ENCODE results near the gene FAM193A.
A peak's percentile ranks its signal among the peaks of the same experiment; 100 is the strongest.

FAM193A gene

GRCh38 chr4:2536193-2537010 is at the start of gene FAM193A:
FAM193A (plus strand) TSS chr4:2536647; CDS start chr4:2536916, 269 bp downstream.
- Histone ChIP-seq H3K36me3 (ENCODE audit: control insufficient read depth in 2 of 2, insufficient read depth in 2 of 2, low read length in 2 of 2) (no peaks in the 10 kb centered on the region), H3K4me3 (ENCODE audit: low read length in 2 of 2) (peak within 1 kb of the TSS; percentile 79 to 85), H3K9ac (ENCODE audit: low read length in 2 of 2) (peak within 1 kb of the TSS; percentile 90 to 93), H3K9me3 (ENCODE audit: control insufficient read depth in 2 of 2, low read length in 2 of 2) (no peaks in the 10 kb centered on the region), H3K27ac (ENCODE audit: low read length) (peak within 1 kb of the TSS; percentile 89), H3K4me1 (ENCODE audit: control insufficient read depth, insufficient read depth, low read length) (peaks cover 23% of the 10 kb centered on the region), H3K27me3 (ENCODE audit: control insufficient read depth in 1 of 2, insufficient read depth in 2 of 2, low read length in 2 of 2) (no peaks in the 10 kb centered on the region)

- peaks cover 8 to 11% of the 10 kb centered on the region in 2 donors for H3K36me3 ChIP-seq (ENCODE audit: control insufficient read depth in 2 of 2, insufficient read depth in 2 of 2, low read length in 2 of 2)
- no peaks in the 10 kb centered on the region for H3K9me3 ChIP-seq (ENCODE audit: control insufficient read depth in 2 of 2, low read length in 2 of 2)
- no peak overlapping the region for H3K27ac ChIP-seq (ENCODE audit: low read length)
- no peak overlapping the region for H3K4me3 ChIP-seq (ENCODE audit: low read length in 2 of 2)
- no peaks in the 10 kb centered on the region for H3K27me3 ChIP-seq (ENCODE audit: control insufficient read depth in 1 of 2, insufficient read depth in 2 of 2, low read length in 2 of 2)
- H3K4me1 ChIP-seq (ENCODE audit: control insufficient read depth, insufficient read depth, low read length) = peaks cover 41% of the 10 kb centered on the region
- no peak overlapping the region for H3K9ac ChIP-seq (ENCODE audit: low read length in 2 of 2)
These were observed 49.5 kb upstream of the FAM193A start for GRCh38 chr4:2486981-2487380.

GRCh38 chr4:2487632-2488031 is 48.8 kb upstream of the FAM193A start:
- no peak overlapping the region for H3K27ac ChIP-seq (ENCODE audit: low read length)
- no peaks in the 10 kb centered on the region for H3K27me3 ChIP-seq (ENCODE audit: control insufficient read depth in 1 of 2, insufficient read depth in 2 of 2, low read length in 2 of 2)
- H3K4me3 ChIP-seq (ENCODE audit: low read length in 2 of 2) = no peak overlapping the region
- H3K36me3 ChIP-seq (ENCODE audit: control insufficient read depth in 2 of 2, insufficient read depth in 2 of 2, low read length in 2 of 2) = peaks cover 14 to 17% of the 10 kb centered on the region in 2 donors
- no peaks in the 10 kb centered on the region for H3K9me3 ChIP-seq (ENCODE audit: control insufficient read depth in 2 of 2, low read length in 2 of 2)
- peaks cover 36% of the 10 kb centered on the region for H3K4me1 ChIP-seq (ENCODE audit: control insufficient read depth, insufficient read depth, low read length)
- H3K9ac ChIP-seq (ENCODE audit: low read length in 2 of 2) = no peak overlapping the region

GRCh38 chr4:2489081-2489805 is 47.2 kb upstream of the FAM193A start:
- H3K9me3 ChIP-seq (ENCODE audit: control insufficient read depth in 2 of 2, low read length in 2 of 2) = no peaks in the 10 kb centered on the region
- peaks cover 19 to 24% of the 10 kb centered on the region in 2 donors for H3K36me3 ChIP-seq (ENCODE audit: control insufficient read depth in 2 of 2, insufficient read depth in 2 of 2, low read length in 2 of 2)
- peaks cover 29% of the 10 kb centered on the region for H3K4me1 ChIP-seq (ENCODE audit: control insufficient read depth, insufficient read depth, low read length)
- H3K9ac ChIP-seq (ENCODE audit: low read length in 2 of 2) = no peak overlapping the region
- no peak overlapping the region for H3K4me3 ChIP-seq (ENCODE audit: low read length in 2 of 2)
- H3K27ac ChIP-seq (ENCODE audit: low read length) = no peak overlapping the region
- H3K27me3 ChIP-seq (ENCODE audit: control insufficient read depth in 1 of 2, insufficient read depth in 2 of 2, low read length in 2 of 2) = no peaks in the 10 kb centered on the region

GRCh38 chr4:2489841-2490552 is 46.5 kb upstream of the FAM193A start:
- H3K27me3 ChIP-seq (ENCODE audit: control insufficient read depth in 1 of 2, insufficient read depth in 2 of 2, low read length in 2 of 2) = no peaks in the 10 kb centered on the region
- H3K4me1 ChIP-seq (ENCODE audit: control insufficient read depth, insufficient read depth, low read length) = peaks cover 26% of the 10 kb centered on the region
- H3K9ac ChIP-seq (ENCODE audit: low read length in 2 of 2) = no peak overlapping the region
- H3K27ac ChIP-seq (ENCODE audit: low read length) = no peak overlapping the region
- no peaks in the 10 kb centered on the region for H3K9me3 ChIP-seq (ENCODE audit: control insufficient read depth in 2 of 2, low read length in 2 of 2)
- no peak overlapping the region for H3K4me3 ChIP-seq (ENCODE audit: low read length in 2 of 2)
- peaks cover 19 to 24% of the 10 kb centered on the region in 2 donors for H3K36me3 ChIP-seq (ENCODE audit: control insufficient read depth in 2 of 2, insufficient read depth in 2 of 2, low read length in 2 of 2)

GRCh38 chr4:2492970-2493369 is 43.5 kb upstream of the FAM193A start:
- no peaks in the 10 kb centered on the region for H3K9me3 ChIP-seq (ENCODE audit: control insufficient read depth in 2 of 2, low read length in 2 of 2)
- H3K27ac ChIP-seq (ENCODE audit: low read length) = no peak overlapping the region
- peaks cover 17% of the 10 kb centered on the region for H3K4me1 ChIP-seq (ENCODE audit: control insufficient read depth, insufficient read depth, low read length)
- no peak overlapping the region for H3K9ac ChIP-seq (ENCODE audit: low read length in 2 of 2)
- no peak overlapping the region for H3K4me3 ChIP-seq (ENCODE audit: low read length in 2 of 2)
- H3K27me3 ChIP-seq (ENCODE audit: control insufficient read depth in 1 of 2, insufficient read depth in 2 of 2, low read length in 2 of 2) = no peaks in the 10 kb centered on the region
- peaks cover 24 to 30% of the 10 kb centered on the region in 2 donors for H3K36me3 ChIP-seq (ENCODE audit: control insufficient read depth in 2 of 2, insufficient read depth in 2 of 2, low read length in 2 of 2)

GRCh38 chr4:2494992-2495391 is 41.5 kb upstream of the FAM193A start:
- Histone ChIP-seq H3K9ac (ENCODE audit: low read length in 2 of 2) (peak overlapping the region in 1 of 2 donors; percentile 13), H3K36me3 (ENCODE audit: control insufficient read depth in 2 of 2, insufficient read depth in 2 of 2, low read length in 2 of 2) (peaks cover 25 to 28% of the 10 kb centered on the region in 2 donors), H3K9me3 (ENCODE audit: control insufficient read depth in 2 of 2, low read length in 2 of 2) (no peaks in the 10 kb centered on the region), H3K27ac (ENCODE audit: low read length) (no peak overlapping the region), H3K27me3 (ENCODE audit: control insufficient read depth in 1 of 2, insufficient read depth in 2 of 2, low read length in 2 of 2) (no peaks in the 10 kb centered on the region), H3K4me3 (ENCODE audit: low read length in 2 of 2) (no peak overlapping the region), H3K4me1 (ENCODE audit: control insufficient read depth, insufficient read depth, low read length) (peaks cover 21% of the 10 kb centered on the region)

- no peaks in the 10 kb centered on the region for H3K27me3 ChIP-seq (ENCODE audit: control insufficient read depth in 1 of 2, insufficient read depth in 2 of 2, low read length in 2 of 2)
- H3K36me3 ChIP-seq (ENCODE audit: control insufficient read depth in 2 of 2, insufficient read depth in 2 of 2, low read length in 2 of 2) = peaks cover 34 to 40% of the 10 kb centered on the region in 2 donors
- H3K27ac ChIP-seq (ENCODE audit: low read length) = no peak overlapping the region
- H3K9ac ChIP-seq (ENCODE audit: low read length in 2 of 2) = no peak overlapping the region
- no peak overlapping the region for H3K4me3 ChIP-seq (ENCODE audit: low read length in 2 of 2)
- H3K9me3 ChIP-seq (ENCODE audit: control insufficient read depth in 2 of 2, low read length in 2 of 2) = no peaks in the 10 kb centered on the region
- H3K4me1 ChIP-seq (ENCODE audit: control insufficient read depth, insufficient read depth, low read length) = peaks cover 21% of the 10 kb centered on the region
These were observed 39.1 kb upstream of the FAM193A start for GRCh38 chr4:2497324-2497723.

GRCh38 chr4:2497931-2498330 is 38.5 kb upstream of the FAM193A start:
- Histone ChIP-seq H3K9ac (ENCODE audit: low read length in 2 of 2) (no peak overlapping the region), H3K4me3 (ENCODE audit: low read length in 2 of 2) (no peak overlapping the region), H3K27ac (ENCODE audit: low read length) (peak overlapping the region; percentile 31), H3K36me3 (ENCODE audit: control insufficient read depth in 2 of 2, insufficient read depth in 2 of 2, low read length in 2 of 2) (peaks cover 27 to 35% of the 10 kb centered on the region in 2 donors), H3K27me3 (ENCODE audit: control insufficient read depth in 1 of 2, insufficient read depth in 2 of 2, low read length in 2 of 2) (no peaks in the 10 kb centered on the region), H3K9me3 (ENCODE audit: control insufficient read depth in 2 of 2, low read length in 2 of 2) (no peaks in the 10 kb centered on the region), H3K4me1 (ENCODE audit: control insufficient read depth, insufficient read depth, low read length) (peaks cover 21% of the 10 kb centered on the region)

GRCh38 chr4:2500547-2500946 is 35.9 kb upstream of the FAM193A start:
- Histone ChIP-seq H3K4me1 (ENCODE audit: control insufficient read depth, insufficient read depth, low read length) (peaks cover 15% of the 10 kb centered on the region), H3K9me3 (ENCODE audit: control insufficient read depth in 2 of 2, low read length in 2 of 2) (no peaks in the 10 kb centered on the region), H3K27ac (ENCODE audit: low read length) (no peak overlapping the region), H3K36me3 (ENCODE audit: control insufficient read depth in 2 of 2, insufficient read depth in 2 of 2, low read length in 2 of 2) (peaks cover 25 to 35% of the 10 kb centered on the region in 2 donors), H3K27me3 (ENCODE audit: control insufficient read depth in 1 of 2, insufficient read depth in 2 of 2, low read length in 2 of 2) (no peaks in the 10 kb centered on the region), H3K9ac (ENCODE audit: low read length in 2 of 2) (no peak overlapping the region), H3K4me3 (ENCODE audit: low read length in 2 of 2) (no peak overlapping the region)
